Ovary (tissue), 3 donors: ENCODE results near the gene DGCR8.

Experiments
- EP300 ChIP-seq: sonication (generic); formaldehyde crosslinking; IDR thresholded peaks from one replicate; pipeline ENCODE4 v1.6.1; 2017; ENCODE audit warnings: antibody characterized with exemption
- POLR2A ChIP-seq: fragments of 450-650 bp; IDR thresholded peaks from one replicate; pipeline ENCODE4 v1.6.1; 2017; ENCODE audit warnings: antibody characterized with exemption, mild to moderate bottlenecking, moderate library complexity
- TF ChIP-seq, protein P1 (sequence below), 3 donors: fragments of 450-650 bp in 2 of 3; fragments of 200-600 bp in 1 of 3; IDR thresholded peaks; one replicate each; pipeline versions ENCODE4 v1.5.1 to v1.8.0; 2016 to 2022; ENCODE audit warnings: antibody characterized with exemption in 3 of 3, mild to moderate bottlenecking in 1 of 3
- donor health status: DM: no; HTN: no; CAD: no.

DNA sequence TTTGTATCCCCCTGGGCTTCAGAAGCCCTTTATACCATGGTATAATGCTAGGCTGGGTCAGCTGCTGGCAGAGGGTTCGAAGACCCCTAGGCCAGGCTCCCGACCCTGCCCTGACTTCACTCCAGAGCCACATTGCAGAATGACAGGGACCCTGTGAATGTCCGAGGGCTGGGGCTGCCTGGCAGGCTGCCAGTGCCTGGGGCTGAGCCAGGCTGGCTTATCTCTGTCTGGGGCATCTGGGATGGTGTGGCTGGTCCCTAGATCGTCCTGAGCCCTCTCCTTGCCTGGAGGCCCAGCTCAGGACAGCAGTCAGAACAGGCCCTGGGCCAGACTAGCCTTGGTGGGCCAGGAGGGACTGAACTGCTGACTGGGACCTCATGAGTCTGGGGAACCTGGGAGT, 55.2 kb downstream of the DGCR8 start:
- TF ChIP-seq, protein P1, sequence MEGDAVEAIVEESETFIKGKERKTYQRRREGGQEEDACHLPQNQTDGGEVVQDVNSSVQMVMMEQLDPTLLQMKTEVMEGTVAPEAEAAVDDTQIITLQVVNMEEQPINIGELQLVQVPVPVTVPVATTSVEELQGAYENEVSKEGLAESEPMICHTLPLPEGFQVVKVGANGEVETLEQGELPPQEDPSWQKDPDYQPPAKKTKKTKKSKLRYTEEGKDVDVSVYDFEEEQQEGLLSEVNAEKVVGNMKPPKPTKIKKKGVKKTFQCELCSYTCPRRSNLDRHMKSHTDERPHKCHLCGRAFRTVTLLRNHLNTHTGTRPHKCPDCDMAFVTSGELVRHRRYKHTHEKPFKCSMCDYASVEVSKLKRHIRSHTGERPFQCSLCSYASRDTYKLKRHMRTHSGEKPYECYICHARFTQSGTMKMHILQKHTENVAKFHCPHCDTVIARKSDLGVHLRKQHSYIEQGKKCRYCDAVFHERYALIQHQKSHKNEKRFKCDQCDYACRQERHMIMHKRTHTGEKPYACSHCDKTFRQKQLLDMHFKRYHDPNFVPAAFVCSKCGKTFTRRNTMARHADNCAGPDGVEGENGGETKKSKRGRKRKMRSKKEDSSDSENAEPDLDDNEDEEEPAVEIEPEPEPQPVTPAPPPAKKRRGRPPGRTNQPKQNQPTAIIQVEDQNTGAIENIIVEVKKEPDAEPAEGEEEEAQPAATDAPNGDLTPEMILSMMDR (IDR thresholded peaks at IDR 0.05): no peak
- TF ChIP-seq POLR2A (no peak), EP300 (no peak)
